ENCODE measurements around the gene FAT4. TPM values are rescaled to one million over a fixed set of nuclear protein-coding genes. Genes with fewer than 3 reads are reported as not detected.

FAT4 gene
- total and polyA plus RNA-seq, 2 of the 4 experiments (the other 2 are of a cell fraction), result 6.8 to 37.5 TPM

DNA sequence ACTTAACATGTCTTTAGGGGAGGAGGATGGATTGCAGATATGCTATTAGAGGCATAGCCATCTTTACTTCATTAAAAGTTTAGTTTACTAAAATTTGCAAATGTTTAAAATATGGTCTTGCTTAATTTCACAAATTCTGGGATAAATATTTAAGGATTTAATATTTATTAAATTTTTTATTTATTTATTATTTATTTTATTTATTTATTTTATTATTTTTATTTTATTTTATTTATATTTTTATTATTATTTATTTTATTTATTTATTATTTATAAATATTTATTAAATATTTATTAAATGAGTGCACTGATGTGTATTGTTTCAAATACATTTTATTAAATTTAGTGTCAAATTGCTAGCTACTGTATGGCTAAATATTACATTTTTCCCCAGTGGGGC is 46.0 kb downstream of the FAT4 start:
- ATAC-seq (ENCODE audit: low read depth), result no peak
- Histone ChIP-seq H3K4ac (ENCODE audit: low read depth, low read length) (no peak overlapping the region), H3K27me3 (ENCODE audit: control insufficient read depth, insufficient read depth, low read length) (no peaks in the 10 kb centered on the region), H3K4me3 (ENCODE audit: insufficient read depth, low read depth, low read length) (no peak overlapping the region), H3K36me3 (ENCODE audit: control insufficient read depth, insufficient read depth, low read length) (no peaks in the 10 kb centered on the region), H3K79me1 (ENCODE audit: low read depth in 1 of 2, low read length in 2 of 2) (peaks cover 5% of the 10 kb centered on the region in 2 experiments), H4K8ac (ENCODE audit: low read depth in 2 of 2, low read length in 2 of 2) (no peak overlapping the region), H2BK20ac (ENCODE audit: low read depth, low read length) (no peak overlapping the region), H4K91ac (ENCODE audit: insufficient read depth, low read depth, low read length) (no peak overlapping the region), H2BK5ac (ENCODE audit: low read depth, low read length, poor library complexity, severe bottlenecking) (no peak overlapping the region), H2AFZ (replicated peaks; ENCODE audit: low read length, poor library complexity) (no peak overlapping the region), H4K20me1 (ENCODE audit: insufficient read depth, low read length) (no peaks in the 10 kb centered on the region), H3K18ac (ENCODE audit: low read depth, low read length) (no peak overlapping the region), H3K23ac (ENCODE audit: low read depth, low read length) (no peak overlapping the region), H2AK5ac (ENCODE audit: low read depth, low read length) (no peak overlapping the region), H3K9me1 (ENCODE audit: insufficient read depth, low read length) (peaks cover 3% of the 10 kb centered on the region; the same call in 1 of the 2 replicates), H3K14ac (replicated peaks; ENCODE audit: low read depth, low read length) (no peak overlapping the region), H3K4me2 (ENCODE audit: low read depth, low read length) (no peak overlapping the region), H4K5ac (ENCODE audit: low read depth, low read length) (no peak overlapping the region), H3K9ac (ENCODE audit: low read depth, low read length) (no peak overlapping the region), H2BK120ac (ENCODE audit: low read depth, low read length) (no peak overlapping the region), H3K56ac (ENCODE audit: extremely low read depth, insufficient read depth, low read length) (no peak overlapping the region), H2AK9ac (replicated peaks; ENCODE audit: low read depth, low read length, poor library complexity) (no peak overlapping the region), H3K4me1 (ENCODE audit: control insufficient read depth, insufficient read depth, low read length) (no peaks in the 10 kb centered on the region), H2BK15ac (ENCODE audit: low read depth, low read length) (no peak overlapping the region), H3K9me3 (ENCODE audit: control insufficient read depth, insufficient read depth, low read length) (no peaks in the 10 kb centered on the region), H3K27ac (ENCODE audit: insufficient read depth, low read length) (no peak overlapping the region)
- DNase-seq, result no peak
- ChIA-PET POLR2A (ENCODE audit: unreplicated experiment) (no interaction called here), CTCF (no interaction called here)
- dilution Hi-C loops (cut with HindIII; ENCODE audit: low sequenced_read_pairs, unreplicated experiment) (no loop called here), in situ Hi-C loops (cut with MboI; ENCODE audit: low sequenced_read_pairs) (no loop called here), intact Hi-C loops (cut with micrococcal nuclease) (no loop called here)
- TF ChIP-seq NFE2L2 (IDR thresholded peaks at IDR 0.05; ENCODE audit: low read depth, low read length) (no peak), FOS (IDR thresholded peaks at IDR 0.05; ENCODE audit: low read depth, low read length) (no peak), MAZ (IDR thresholded peaks at IDR 0.05; ENCODE audit: borderline replicate concordance, low read depth, low read length) (no peak), RCOR1 (IDR thresholded peaks at IDR 0.05; ENCODE audit: insufficient replicate concordance, low read length) (no peak), SMC3 (IDR thresholded peaks at IDR 0.05; ENCODE audit: low read depth, low read length) (no peak), CEBPB (IDR thresholded peaks at IDR 0.05; ENCODE audit: low read depth, low read length) (no peak), POLR2A (IDR thresholded peaks at IDR 0.05; ENCODE audit: low read depth, low read length) (no peak), BHLHE40 (IDR thresholded peaks at IDR 0.05; ENCODE audit: low read depth, low read length) (no peak)
- TF ChIP-seq, protein P1, sequence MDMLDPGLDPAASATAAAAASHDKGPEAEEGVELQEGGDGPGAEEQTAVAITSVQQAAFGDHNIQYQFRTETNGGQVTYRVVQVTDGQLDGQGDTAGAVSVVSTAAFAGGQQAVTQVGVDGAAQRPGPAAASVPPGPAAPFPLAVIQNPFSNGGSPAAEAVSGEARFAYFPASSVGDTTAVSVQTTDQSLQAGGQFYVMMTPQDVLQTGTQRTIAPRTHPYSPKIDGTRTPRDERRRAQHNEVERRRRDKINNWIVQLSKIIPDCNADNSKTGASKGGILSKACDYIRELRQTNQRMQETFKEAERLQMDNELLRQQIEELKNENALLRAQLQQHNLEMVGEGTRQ (IDR thresholded peaks at IDR 0.05; ENCODE audit: low read depth, low read length), result no peak
- no TSS peak for BruUV-seq (replicated peaks)

Small RNAs within 50 kb of the gene (microRNA-seq; reads per million reads assigned to microRNA genes)
- gene RF00019 (ENCODE audit: insufficient read depth, insufficient read length), result not detected

Small RNAs within 50 kb of the gene (small RNA-seq; reads per million reads assigned to genes)
- gene RF00019, result 0 reads per million in 5 experiments
